Skeletal muscle satellite cell (primary cell): Measurements from ENCODE around the gene HSD17B2.

ENCODE experiments used
- H3K27me3 ChIP-seq: 2 replicates; pipeline ENCODE4 v1.7.0; 2013; ENCODE audit warnings: low read length; ENCODE audit not compliant: control insufficient read depth, insufficient read depth
- H3K36me3 ChIP-seq: 2 replicates; pipeline ENCODE4 v1.7.0; 2013; ENCODE audit warnings: mild to moderate bottlenecking, control low read depth, low read length; ENCODE audit not compliant: insufficient read depth
- H3K4me1 ChIP-seq: 2 replicates; pipeline ENCODE4 v1.7.0; 2013; ENCODE audit warnings: low read length; ENCODE audit not compliant: control insufficient read depth, insufficient read depth
- H3K4me2 ChIP-seq: 2 replicates; pipeline ENCODE4 v1.7.0; 2013; ENCODE audit warnings: mild to moderate bottlenecking, low read length
- H3K4me3 ChIP-seq: 2 replicates; pipeline ENCODE4 v1.7.0; 2013; ENCODE audit warnings: low read length
- H3K9ac ChIP-seq: 2 replicates; pipeline ENCODE4 v1.7.0; 2013; ENCODE audit warnings: mild to moderate bottlenecking, low read depth, low read length, moderate library complexity
- H3K9me3 ChIP-seq: replicated peaks from 2 replicates; pipeline ENCODE4 v1.7.0; 2013; ENCODE audit warnings: mild to moderate bottlenecking, control low read depth, low read length

The HSD17B2 gene

DNA sequence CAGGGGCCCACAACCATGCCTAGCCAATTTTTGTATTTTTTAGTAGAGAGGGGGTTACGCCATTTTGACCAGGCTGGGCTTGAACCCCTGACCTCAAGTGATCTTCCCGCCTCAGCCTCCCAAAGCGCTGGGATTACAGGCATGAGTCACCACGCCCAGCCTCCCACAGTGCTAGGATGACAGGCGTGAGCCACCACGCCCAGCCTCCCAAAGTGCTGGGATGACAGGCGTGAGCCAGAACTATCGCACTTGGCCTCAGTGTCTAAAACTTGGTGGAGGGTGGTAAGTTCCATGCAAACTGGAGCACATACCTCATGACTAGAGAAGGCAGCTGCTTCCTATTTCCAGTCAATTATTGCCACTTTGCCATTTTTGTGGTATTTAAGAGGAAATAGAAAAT lies 7.1 kb downstream of the HSD17B2 start:
- Histone ChIP-seq H3K36me3 (no peaks in the 10 kb centered on the region), H3K9ac (no peak overlapping the region), H3K9me3 (no peaks in the 10 kb centered on the region), H3K4me2 (no peak overlapping the region), H3K4me1 (peaks cover 10% of the 10 kb centered on the region), H3K4me3 (no peak overlapping the region), H3K27me3 (peaks cover 9% of the 10 kb centered on the region)

DNA sequence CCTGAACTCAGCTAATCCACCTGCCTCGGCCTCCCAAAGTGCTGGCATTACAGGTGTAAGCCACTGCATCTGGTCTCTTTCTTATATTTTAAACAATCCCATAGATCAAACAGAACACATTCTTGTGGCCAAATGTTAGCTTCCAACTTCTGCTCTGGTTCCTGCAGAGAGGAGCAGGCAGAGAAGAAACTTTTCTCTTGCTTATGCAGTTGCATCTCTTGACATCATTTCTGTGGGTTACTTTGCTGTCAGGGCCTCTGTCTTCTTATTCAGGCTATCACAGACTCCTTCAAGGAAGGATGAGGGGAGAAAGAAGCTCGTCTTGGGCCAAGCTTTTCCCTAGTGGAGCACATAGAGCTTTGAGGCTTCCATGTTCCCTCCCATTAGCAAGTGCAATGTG lies 7.8 kb downstream of the HSD17B2 start:
- no peak overlapping the region for H3K4me3 ChIP-seq
- H3K9me3 ChIP-seq, result no peaks in the 10 kb centered on the region
- no peaks in the 10 kb centered on the region for H3K36me3 ChIP-seq
- no peak overlapping the region for H3K9ac ChIP-seq
- H3K4me1 ChIP-seq, result peaks cover 10% of the 10 kb centered on the region
- no peak overlapping the region for H3K4me2 ChIP-seq
- peaks cover 15% of the 10 kb centered on the region for H3K27me3 ChIP-seq

DNA sequence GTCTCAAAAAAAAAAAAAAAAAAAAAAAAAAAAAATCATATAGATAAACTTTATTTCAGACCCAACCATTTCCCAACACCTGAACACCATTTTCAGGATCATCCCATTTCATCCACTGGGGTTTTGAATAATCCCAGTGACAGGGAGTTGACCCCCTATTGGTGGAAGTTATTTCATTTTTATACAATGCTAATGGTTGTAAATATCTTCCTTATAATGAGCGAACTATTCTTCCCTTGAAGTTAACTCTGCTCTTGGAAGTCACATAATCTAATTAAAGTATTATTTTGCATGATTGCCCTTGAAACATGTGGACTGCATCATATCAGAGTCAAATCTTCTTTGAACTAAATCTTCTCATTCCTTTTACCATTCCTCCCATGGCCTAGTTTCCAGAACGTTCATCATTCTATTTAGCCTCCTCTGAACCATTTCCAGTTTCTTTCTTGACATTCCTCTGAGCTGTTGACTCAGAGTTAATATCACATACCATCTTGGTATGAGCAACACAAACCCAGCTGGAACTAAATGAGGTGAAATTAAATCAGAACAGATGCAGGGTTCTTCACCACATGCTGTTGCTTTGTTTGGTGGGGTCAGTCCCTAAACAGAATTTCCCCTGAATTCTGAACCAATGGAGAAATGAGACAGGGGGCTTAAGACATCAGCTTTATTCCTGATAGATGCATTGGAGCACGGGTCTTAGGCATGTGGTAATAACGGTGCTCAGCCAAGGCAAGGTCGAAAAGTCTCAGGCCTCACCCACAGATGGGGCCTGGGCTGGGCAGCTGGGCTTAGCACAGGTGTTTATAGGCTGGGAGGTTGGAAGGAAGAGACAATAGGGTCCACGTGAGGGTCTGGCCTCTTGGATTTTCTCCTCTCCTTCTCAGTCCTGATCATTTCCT lies 8.9 kb downstream of the HSD17B2 start:
- Histone ChIP-seq H3K27me3 (peaks cover 11% of the 10 kb centered on the region), H3K36me3 (no peaks in the 10 kb centered on the region), H3K4me2 (no peak overlapping the region), H3K9me3 (no peaks in the 10 kb centered on the region), H3K4me1 (peaks cover 10% of the 10 kb centered on the region), H3K4me3 (no peak overlapping the region), H3K9ac (no peak overlapping the region)

DNA sequence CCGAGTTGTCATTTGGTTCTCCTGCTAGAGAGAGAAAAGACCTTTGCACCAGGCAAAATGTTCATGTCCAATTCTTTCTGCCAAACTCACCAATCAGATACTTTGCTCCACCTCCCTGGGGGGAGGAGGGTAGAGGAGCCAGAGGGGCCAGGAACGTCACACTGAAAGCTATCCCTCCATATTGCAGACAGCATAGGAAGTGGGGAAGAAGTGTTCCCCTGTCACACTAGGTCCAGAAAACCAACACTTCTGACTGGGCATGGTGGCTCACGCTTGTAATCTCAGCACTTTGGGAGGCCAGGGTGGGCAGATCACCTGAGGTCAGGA lies 9.5 kb downstream of the HSD17B2 start:
- Histone ChIP-seq H3K9me3 (no peaks in the 10 kb centered on the region), H3K27me3 (peaks cover 14% of the 10 kb centered on the region), H3K36me3 (no peaks in the 10 kb centered on the region), H3K4me2 (no peak overlapping the region), H3K4me3 (no peak overlapping the region), H3K4me1 (peaks cover 10% of the 10 kb centered on the region), H3K9ac (no peak overlapping the region)

DNA sequence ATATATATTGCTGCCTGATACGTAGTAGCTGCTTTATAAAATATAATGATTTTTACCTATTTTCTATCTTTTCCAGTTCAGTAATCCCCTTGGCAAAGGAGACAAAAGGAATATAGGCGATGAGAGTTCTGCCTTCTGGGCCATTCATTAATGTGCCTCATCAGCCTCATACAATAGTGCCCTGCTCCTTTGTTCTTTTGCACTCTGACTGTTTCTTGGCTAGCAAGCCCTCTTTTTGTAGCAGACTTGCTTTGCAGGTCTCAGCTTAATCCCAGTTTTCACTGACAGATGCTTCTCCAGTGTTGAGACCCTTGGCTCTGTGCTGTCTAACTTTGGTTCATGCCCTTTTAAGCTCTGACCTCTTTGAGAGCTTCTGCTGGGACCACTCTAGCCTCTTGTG lies 10.4 kb downstream of the HSD17B2 start:
- H3K4me2 ChIP-seq, result no peak overlapping the region
- H3K4me3 ChIP-seq, result no peak overlapping the region
- H3K9me3 ChIP-seq, result no peaks in the 10 kb centered on the region
- H3K27me3 ChIP-seq, result peaks cover 13% of the 10 kb centered on the region
- no peaks in the 10 kb centered on the region for H3K36me3 ChIP-seq
- H3K4me1 ChIP-seq, result peaks cover 10% of the 10 kb centered on the region
- no peak overlapping the region for H3K9ac ChIP-seq

GRCh38 chr16:82046541-82046940 lies 11.5 kb downstream of the HSD17B2 start:
- H3K4me1 ChIP-seq, result peaks cover 10% of the 10 kb centered on the region
- no peak overlapping the region for H3K9ac ChIP-seq
- no peaks in the 10 kb centered on the region for H3K9me3 ChIP-seq
- no peak overlapping the region for H3K4me3 ChIP-seq
- peaks cover 13% of the 10 kb centered on the region for H3K27me3 ChIP-seq
- no peak overlapping the region for H3K4me2 ChIP-seq
- H3K36me3 ChIP-seq, result no peaks in the 10 kb centered on the region

DNA sequence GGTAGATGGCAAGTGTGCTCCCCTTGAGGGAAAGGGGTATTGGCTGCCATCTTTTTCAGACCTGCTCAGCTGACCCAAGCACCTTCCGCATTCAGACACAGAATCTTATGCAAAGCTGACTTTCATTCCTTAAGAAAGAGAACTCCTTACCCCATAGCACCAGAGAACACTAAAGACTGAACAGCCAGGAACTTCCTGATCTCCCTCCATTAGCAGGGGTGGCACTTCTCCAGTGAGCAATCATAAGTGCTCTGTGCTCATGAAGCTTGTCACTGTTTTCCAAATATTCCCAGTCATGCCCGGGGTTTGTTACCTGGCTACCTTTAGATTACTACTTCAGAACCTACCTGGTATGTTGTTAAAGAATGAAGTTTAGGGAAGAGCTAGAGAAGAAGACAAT lies 11.9 kb downstream of the HSD17B2 start:
- H3K9me3 ChIP-seq, result no peaks in the 10 kb centered on the region
- no peak overlapping the region for H3K4me2 ChIP-seq
- H3K27me3 ChIP-seq, result peaks cover 16% of the 10 kb centered on the region
- peaks cover 10% of the 10 kb centered on the region for H3K4me1 ChIP-seq
- H3K36me3 ChIP-seq, result no peaks in the 10 kb centered on the region
- no peak overlapping the region for H3K9ac ChIP-seq
- no peak overlapping the region for H3K4me3 ChIP-seq

DNA sequence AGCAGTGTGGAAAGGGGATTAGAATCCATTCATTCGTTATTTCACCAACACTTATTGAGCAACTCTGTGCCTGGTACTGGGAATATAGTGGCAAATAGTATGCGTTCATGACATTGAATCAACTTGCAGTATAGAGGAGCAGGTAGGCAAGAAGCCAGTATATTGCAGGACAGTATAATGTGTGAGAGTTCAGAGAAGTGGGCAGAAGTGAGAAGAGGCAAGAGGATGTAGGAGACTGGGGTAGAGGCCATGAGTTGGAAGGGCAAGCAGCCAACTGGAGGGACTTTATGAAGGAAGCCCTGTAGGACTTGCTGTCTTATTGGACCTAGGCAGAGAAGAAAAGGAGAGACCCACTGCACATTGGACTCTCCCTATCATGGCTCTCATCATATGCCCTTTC lies 12.3 kb downstream of the HSD17B2 start:
- Histone ChIP-seq H3K27me3 (peaks cover 17% of the 10 kb centered on the region), H3K9ac (no peak overlapping the region), H3K4me3 (no peak overlapping the region), H3K4me2 (no peak overlapping the region), H3K4me1 (peaks cover 10% of the 10 kb centered on the region), H3K36me3 (no peaks in the 10 kb centered on the region), H3K9me3 (no peaks in the 10 kb centered on the region)

DNA sequence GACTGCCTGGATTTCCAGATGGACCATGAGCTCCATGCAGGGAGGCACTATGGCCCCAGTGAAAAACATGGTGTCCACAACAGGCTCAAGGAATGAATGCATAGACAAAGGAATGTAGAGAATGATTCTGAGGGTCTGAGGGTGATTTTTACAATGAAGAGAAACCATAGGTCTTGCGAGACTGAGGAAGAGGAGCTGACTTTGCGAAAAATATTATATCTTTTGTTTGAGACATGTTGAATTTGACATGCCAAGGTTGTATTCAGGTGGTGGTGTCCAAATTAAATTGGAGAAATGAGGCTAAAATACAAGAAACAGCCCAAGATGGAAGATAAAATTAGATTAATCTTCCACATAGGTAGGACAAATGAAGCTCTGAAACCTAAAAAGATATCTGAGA lies 12.7 kb downstream of the HSD17B2 start:
- Histone ChIP-seq H3K9me3 (no peaks in the 10 kb centered on the region), H3K9ac (no peak overlapping the region), H3K27me3 (peaks cover 17% of the 10 kb centered on the region), H3K36me3 (no peaks in the 10 kb centered on the region), H3K4me3 (no peak overlapping the region), H3K4me1 (peaks cover 10% of the 10 kb centered on the region), H3K4me2 (no peak overlapping the region)

- no peaks in the 10 kb centered on the region for H3K36me3 ChIP-seq
- no peak overlapping the region for H3K4me3 ChIP-seq
- no peak overlapping the region for H3K9ac ChIP-seq
- peaks cover under 1% of the 10 kb centered on the region for H3K4me1 ChIP-seq
- H3K9me3 ChIP-seq, result no peaks in the 10 kb centered on the region
- H3K27me3 ChIP-seq, result peaks cover 17% of the 10 kb centered on the region
- H3K4me2 ChIP-seq, result no peak overlapping the region
These were observed 14.4 kb downstream of the HSD17B2 start for GRCh38 chr16:82049484-82049883.

GRCh38 chr16:82050506-82050905 lies 15.5 kb downstream of the HSD17B2 start:
- no peaks in the 10 kb centered on the region for H3K9me3 ChIP-seq
- peaks cover 17% of the 10 kb centered on the region for H3K27me3 ChIP-seq
- no peaks in the 10 kb centered on the region for H3K36me3 ChIP-seq
- H3K9ac ChIP-seq, result no peak overlapping the region
- H3K4me1 ChIP-seq, result no peaks in the 10 kb centered on the region
- no peak overlapping the region for H3K4me3 ChIP-seq
- no peak overlapping the region for H3K4me2 ChIP-seq

DNA sequence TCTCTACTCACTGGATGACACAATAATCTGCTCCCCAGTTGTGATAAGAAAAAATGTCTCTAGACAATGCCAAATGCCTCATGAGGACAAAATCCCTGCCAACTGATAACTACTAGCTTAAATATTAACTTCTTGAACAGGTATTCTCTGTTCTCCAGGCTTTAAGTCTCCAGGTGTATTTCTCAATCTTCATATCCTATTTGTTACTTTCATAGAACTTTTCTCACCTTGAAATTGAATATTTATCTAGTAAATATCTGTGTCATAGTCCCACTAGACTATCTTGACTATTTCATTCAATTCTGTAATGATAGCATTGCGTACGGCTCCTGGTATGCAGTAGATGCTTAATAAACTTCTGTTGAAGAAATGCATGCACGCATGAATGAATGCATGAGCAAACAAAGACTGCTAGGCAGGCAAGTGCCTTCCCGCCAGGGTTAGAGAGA lies 15.9 kb downstream of the HSD17B2 start:
- Histone ChIP-seq H3K4me1 (no peaks in the 10 kb centered on the region), H3K9ac (no peak overlapping the region), H3K4me2 (no peak overlapping the region), H3K27me3 (peaks cover 20% of the 10 kb centered on the region), H3K36me3 (no peaks in the 10 kb centered on the region), H3K4me3 (no peak overlapping the region), H3K9me3 (no peaks in the 10 kb centered on the region)
